ENCODE measurements around the gene SMIM35. TPM values are rescaled to one million over a fixed set of nuclear protein-coding genes. Genes with fewer than 3 reads are reported as not detected.

The SMIM35 gene
- total RNA-seq, 1 experiment from 2014 or later = not detected

GRCh38 chr11:118102721-118103261 is 16.0 kb upstream of the SMIM35 start:
- no peak for TF ChIP-seq ATF6 (CRISPR knock-in tag; IDR thresholded peaks at IDR 0.05)
- no peak for TF ChIP-seq TEAD1 (CRISPR knock-in tag; IDR thresholded peaks at IDR 0.05)
- no peak for TF ChIP-seq ZNF416 (CRISPR knock-in tag; IDR thresholded peaks at IDR 0.05)
- TF ChIP-seq ZNF423 (CRISPR knock-in tag; IDR thresholded peaks at IDR 0.05) = no peak
- TF ChIP-seq CBFB (CRISPR knock-in tag; IDR thresholded peaks at IDR 0.05; ENCODE audit: low read depth) = no peak
- no peak for TF ChIP-seq CTCF (IDR thresholded peaks at IDR 0.05)
- TF ChIP-seq SP1 (CRISPR knock-in tag; conservative IDR thresholded peaks at IDR 0.05) = no peak
- no peak for TF ChIP-seq PRDM15 (CRISPR knock-in tag; IDR thresholded peaks at IDR 0.05)
- no peak for TF ChIP-seq MAX (CRISPR knock-in tag; IDR thresholded peaks at IDR 0.05)
- TF ChIP-seq ZNF425 (CRISPR knock-in tag; conservative IDR thresholded peaks at IDR 0.05) = no peak
- Mint-ChIP-seq H3K4me1 (peaks cover 31% of the 10 kb centered on the region), H3K27ac (no peak overlapping the region; the same call in 1 of the 2 replicates), H3K36me3 (no peaks in the 10 kb centered on the region), H3K27me3 (ENCODE audit: low read depth) (peaks cover 2% of the 10 kb centered on the region; the same call in 1 of the 2 replicates), H3K4me3 (no peak overlapping the region), H3K9me3 (no peaks in the 10 kb centered on the region)
- ATAC-seq (no peak), DNase-seq (ENCODE audit: low spot score) (no peak)
- POLR2A ChIA-PET = no interaction called here
- CTCF ChIA-PET = no interaction called here

- CTCF ChIA-PET = no interaction called here
- DNase-seq (ENCODE audit: low spot score) (no peak), ATAC-seq (no peak)
- POLR2A ChIA-PET = no interaction called here
- Mint-ChIP-seq H3K27me3 (ENCODE audit: low read depth) (no peaks in the 10 kb centered on the region), H3K4me1 (peaks cover 28% of the 10 kb centered on the region), H3K4me3 (no peak overlapping the region), H3K27ac (no peak overlapping the region), H3K9me3 (no peaks in the 10 kb centered on the region), H3K36me3 (no peaks in the 10 kb centered on the region)
- TF ChIP-seq SP1 (CRISPR knock-in tag; conservative IDR thresholded peaks at IDR 0.05) (no peak), ZNF671 (CRISPR knock-in tag; IDR thresholded peaks at IDR 0.05) (no peak), FOXJ3 (CRISPR knock-in tag; IDR thresholded peaks at IDR 0.05; ENCODE audit: borderline replicate concordance) (no peak), JAZF1 (CRISPR knock-in tag; IDR thresholded peaks at IDR 0.05) (no peak), ZNF138 (CRISPR knock-in tag; conservative IDR thresholded peaks at IDR 0.05) (no peak), AFF4 (CRISPR knock-in tag; IDR thresholded peaks at IDR 0.05; ENCODE audit: borderline replicate concordance) (no peak), PREB (CRISPR knock-in tag; IDR thresholded peaks at IDR 0.05; ENCODE audit: borderline replicate concordance) (no peak), CDX4 (CRISPR knock-in tag; IDR thresholded peaks at IDR 0.05; ENCODE audit: borderline replicate concordance) (no peak), ZNF121 (CRISPR knock-in tag; IDR thresholded peaks at IDR 0.05) (no peak)
Observed at GRCh38 chr11:118100691-118101232, 14.0 kb upstream of the SMIM35 start.
